Trophoblast cell (in vitro differentiated cells and primary cell): ENCODE results near the gene PRKD3.

Experiments used
- DNase-seq, 2 donors: peaks; one replicate each; pipeline ENCODE4 v3.0.0-alpha.2; 2016
- H2AFZ ChIP-seq: 2 replicates; pipeline ENCODE4 v1.6.1; 2013; ENCODE audit warnings: low read length, moderate library complexity, mild to moderate bottlenecking; ENCODE audit not compliant: insufficient read depth, poor library complexity
- H2AK5ac ChIP-seq: 2 replicates; pipeline ENCODE4 v1.6.1; 2013; ENCODE audit warnings: mild to moderate bottlenecking, low read length
- H2BK120ac ChIP-seq: 2 replicates; pipeline ENCODE4 v1.6.1; 2013; ENCODE audit warnings: low read length, mild to moderate bottlenecking, moderate library complexity; ENCODE audit not compliant: insufficient read depth, poor library complexity
- H2BK12ac ChIP-seq: 2 replicates; pipeline ENCODE4 v1.6.1; 2013; ENCODE audit warnings: mild to moderate bottlenecking, low read length, moderate library complexity
- H2BK5ac ChIP-seq: 2 replicates; pipeline ENCODE4 v1.6.1; 2013; ENCODE audit warnings: low read length, low read depth, moderate library complexity, mild to moderate bottlenecking; ENCODE audit not compliant: poor library complexity
- H3K14ac ChIP-seq: 2 replicates; pipeline ENCODE4 v1.6.1; 2013; ENCODE audit warnings: mild to moderate bottlenecking, low read length
- H3K18ac ChIP-seq: 2 replicates; pipeline ENCODE4 v1.6.1; 2013; ENCODE audit warnings: mild to moderate bottlenecking, low read length
- H3K23ac ChIP-seq: 2 replicates; pipeline ENCODE4 v1.6.1; 2013; ENCODE audit warnings: low read length
- H3K27ac ChIP-seq: 2 replicates; pipeline ENCODE4 v1.5.1; 2013; ENCODE audit warnings: low read depth, mild to moderate bottlenecking, inconsistent platforms, low read length, moderate library complexity
- H3K27me3 ChIP-seq: 2 replicates; pipeline ENCODE4 v1.6.1; 2013; ENCODE audit warnings: inconsistent platforms, mild to moderate bottlenecking, low read length, moderate library complexity; ENCODE audit not compliant: insufficient read depth
- H3K36me3 ChIP-seq, 2 experiments: 1 replicate in 1 of 2; 2 replicates in 1 of 2; pipeline ENCODE4 v1.6.1; 2013; ENCODE audit warnings: low read length in 2 of 2, mild to moderate bottlenecking in 2 of 2, moderate library complexity in 1 of 2; ENCODE audit not compliant: insufficient read depth in 2 of 2, control insufficient read depth in 1 of 2
- H3K4ac ChIP-seq: 2 replicates; pipeline ENCODE4 v1.6.1; 2013; ENCODE audit warnings: low read depth, mild to moderate bottlenecking, low read length, moderate library complexity
- H3K4me1 ChIP-seq, 2 experiments: 1 replicate in 1 of 2; 2 replicates in 1 of 2; pipeline ENCODE4 v1.6.1; 2013; ENCODE audit warnings: low read length in 2 of 2, mild to moderate bottlenecking in 2 of 2, moderate library complexity in 1 of 2; ENCODE audit not compliant: insufficient read depth in 2 of 2, control insufficient read depth in 1 of 2
- H3K4me2 ChIP-seq: 2 replicates; pipeline ENCODE4 v1.6.1; 2013; ENCODE audit warnings: inconsistent platforms, mild to moderate bottlenecking, low read length, moderate library complexity
- H3K4me3 ChIP-seq: 2 replicates; pipeline ENCODE4 v1.5.1; 2013; ENCODE audit warnings: mild to moderate bottlenecking, low read depth, low read length, inconsistent platforms
- H3K79me1 ChIP-seq: one replicate; pipeline ENCODE4 v1.6.1; 2013; ENCODE audit warnings: low read length
- H3K79me2 ChIP-seq: 2 replicates; pipeline ENCODE4 v1.6.1; 2013; ENCODE audit warnings: low read length, mild to moderate bottlenecking; ENCODE audit not compliant: control insufficient read depth, insufficient read depth, poor library complexity
- H3K9ac ChIP-seq: 2 replicates; pipeline ENCODE4 v1.6.1; 2013; ENCODE audit warnings: mild to moderate bottlenecking, low read length
- H3K9me3 ChIP-seq: 2 replicates; pipeline ENCODE4 v1.6.1; 2013; ENCODE audit warnings: low read depth, mild to moderate bottlenecking, control low read depth, inconsistent platforms, low read length; ENCODE audit not compliant: insufficient read depth
- H4K12ac ChIP-seq: 2 replicates; pipeline ENCODE4 v1.6.1; 2013; ENCODE audit warnings: low read depth, mild to moderate bottlenecking, low read length, moderate library complexity
- H4K8ac ChIP-seq: 2 replicates; pipeline ENCODE4 v1.6.1; 2013; ENCODE audit warnings: low read depth, mild to moderate bottlenecking, low read length, moderate library complexity
- H4K91ac ChIP-seq: one replicate; pipeline ENCODE4 v1.6.1; 2013; ENCODE audit warnings: low read depth, mild to moderate bottlenecking, low read length, moderate library complexity
- WGBS: extraction: QIAGEN DNeasy Blood & Tissue Kit; methylation state at CpG from one replicate; pipeline ENCODE4 v1.1.7; 2013; ENCODE audit warnings: missing lambda C conversion rate; ENCODE audit not compliant: insufficient read length, insufficient coverage; ENCODE audit errors: extremely low coverage; 5-methylcytosine and 5-hydroxymethylcytosine counted together

Gene PRKD3

DNA sequence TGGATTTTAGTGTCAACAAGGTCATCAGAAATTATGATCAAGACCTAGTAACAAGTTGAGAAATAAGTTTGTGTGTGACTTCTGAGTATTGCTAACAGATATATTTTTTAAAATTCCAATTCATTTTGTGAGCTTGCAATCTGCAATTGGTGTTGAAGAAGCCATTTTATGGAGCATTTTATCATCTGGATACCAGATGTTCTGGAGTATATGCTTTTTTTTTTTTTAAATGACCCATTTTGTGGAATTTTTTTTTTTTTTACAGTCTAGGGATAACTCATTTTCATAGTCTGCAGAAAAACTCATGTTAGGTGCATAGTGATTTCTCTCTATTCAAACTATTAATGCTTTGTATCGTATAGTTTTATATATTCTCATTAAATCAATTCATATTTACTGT is 32.4 kb upstream of the PRKD3 start:
- no CpG with 5 or more reads among the region's 1 CpG for WGBS
- Histone ChIP-seq H3K14ac (no peak overlapping the region), H3K4ac (no peak overlapping the region), H2BK12ac (no peak overlapping the region), H2BK5ac (no peak overlapping the region), H3K4me1 (peaks cover 0 to 6% of the 10 kb centered on the region in 2 experiments), H3K36me3 (no peaks in the 10 kb centered on the region), H2AFZ (no peak overlapping the region), H3K9me3 (peaks cover 2% of the 10 kb centered on the region), H3K23ac (no peak overlapping the region), H4K12ac (no peak overlapping the region), H2AK5ac (no peak overlapping the region), H3K79me1 (no peaks in the 10 kb centered on the region), H3K4me2 (no peak overlapping the region), H4K8ac (no peak overlapping the region), H4K91ac (no peak overlapping the region), H3K4me3 (no peak overlapping the region), H3K79me2 (no peaks in the 10 kb centered on the region), H3K9ac (no peak overlapping the region), H3K27ac (no peak overlapping the region), H2BK120ac (no peak overlapping the region), H3K27me3 (no peaks in the 10 kb centered on the region), H3K18ac (no peak overlapping the region)
- no peak for DNase-seq

DNA sequence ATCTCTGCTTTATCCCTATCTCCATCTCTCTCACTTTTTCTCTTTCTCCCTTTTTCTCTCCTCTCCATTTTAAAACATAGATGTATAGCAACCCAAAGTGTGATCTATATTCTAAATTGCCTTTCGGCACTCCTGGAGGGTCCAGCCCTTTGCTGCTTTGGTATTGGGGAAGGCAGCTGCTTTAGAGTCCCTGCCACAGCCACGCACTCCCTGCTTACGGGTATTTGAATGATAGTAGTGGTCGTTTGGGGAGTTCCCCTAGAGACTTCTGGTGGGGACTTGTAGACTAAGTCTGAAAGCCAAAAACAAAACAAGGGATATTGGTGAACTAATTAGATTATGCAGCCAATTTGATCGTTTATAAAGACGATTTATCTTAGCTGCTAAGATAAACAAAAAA is 31.7 kb upstream of the PRKD3 start:
- no peak overlapping the region for H4K12ac ChIP-seq
- no peak overlapping the region for H3K18ac ChIP-seq
- H3K23ac ChIP-seq = no peak overlapping the region
- no peak overlapping the region for H3K4ac ChIP-seq
- no peak overlapping the region for H3K9ac ChIP-seq
- peaks cover under 1% of the 10 kb centered on the region for H3K9me3 ChIP-seq
- no peaks in the 10 kb centered on the region for H3K79me1 ChIP-seq
- H2BK12ac ChIP-seq = no peak overlapping the region
- no peak overlapping the region for H2BK120ac ChIP-seq
- H2BK5ac ChIP-seq = no peak overlapping the region
- no peaks in the 10 kb centered on the region for H3K79me2 ChIP-seq
- no peak overlapping the region for H2AK5ac ChIP-seq
- H4K8ac ChIP-seq = no peak overlapping the region
- H3K27ac ChIP-seq = no peak overlapping the region
- no peak overlapping the region for H3K4me2 ChIP-seq
- H3K14ac ChIP-seq = no peak overlapping the region
- no peak overlapping the region for H3K4me3 ChIP-seq
- H4K91ac ChIP-seq = no peak overlapping the region
- WGBS = no CpG with 5 or more reads among the region's 6 CpGs
- H3K27me3 ChIP-seq = no peaks in the 10 kb centered on the region
- no peaks in the 10 kb centered on the region for H3K36me3 ChIP-seq
- peaks cover 0 to 6% of the 10 kb centered on the region in 2 experiments for H3K4me1 ChIP-seq
- H2AFZ ChIP-seq = no peak overlapping the region
- no peak for DNase-seq

DNA sequence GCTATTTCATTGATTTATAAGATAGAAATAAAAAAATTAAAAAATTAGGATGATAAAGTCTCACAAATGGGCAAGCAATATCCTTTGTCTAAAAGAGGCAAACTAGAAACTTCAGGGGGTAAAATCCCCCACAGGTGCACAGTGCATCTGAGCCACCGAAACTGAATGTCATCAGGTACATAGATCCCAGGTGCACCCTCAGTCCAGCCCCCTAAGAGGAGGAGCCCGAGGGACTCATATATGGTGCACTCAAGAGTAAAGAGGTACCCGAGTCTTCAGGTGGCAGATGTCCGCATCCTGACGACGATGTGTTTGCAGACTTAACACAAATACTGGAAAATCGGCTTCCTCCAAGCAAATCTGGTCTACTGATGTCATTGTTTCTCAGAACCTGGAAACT is 31.1 kb upstream of the PRKD3 start:
- Histone ChIP-seq H2BK120ac (no peak overlapping the region), H3K4ac (no peak overlapping the region), H3K4me3 (no peak overlapping the region), H3K18ac (no peak overlapping the region), H3K27ac (no peak overlapping the region), H3K27me3 (no peaks in the 10 kb centered on the region), H3K4me2 (no peak overlapping the region), H2BK12ac (no peak overlapping the region), H2AFZ (no peak overlapping the region), H3K23ac (no peak overlapping the region), H4K91ac (no peak overlapping the region), H3K14ac (no peak overlapping the region), H2AK5ac (no peak overlapping the region), H4K12ac (no peak overlapping the region), H3K79me1 (no peaks in the 10 kb centered on the region), H4K8ac (no peak overlapping the region), H3K9me3 (no peaks in the 10 kb centered on the region), H3K4me1 (peaks cover 0 to 6% of the 10 kb centered on the region in 2 experiments), H3K79me2 (no peaks in the 10 kb centered on the region), H3K36me3 (no peaks in the 10 kb centered on the region), H2BK5ac (no peak overlapping the region), H3K9ac (no peak overlapping the region)
- no peak for DNase-seq
- WGBS = no CpG with 5 or more reads among the region's 7 CpGs

DNA sequence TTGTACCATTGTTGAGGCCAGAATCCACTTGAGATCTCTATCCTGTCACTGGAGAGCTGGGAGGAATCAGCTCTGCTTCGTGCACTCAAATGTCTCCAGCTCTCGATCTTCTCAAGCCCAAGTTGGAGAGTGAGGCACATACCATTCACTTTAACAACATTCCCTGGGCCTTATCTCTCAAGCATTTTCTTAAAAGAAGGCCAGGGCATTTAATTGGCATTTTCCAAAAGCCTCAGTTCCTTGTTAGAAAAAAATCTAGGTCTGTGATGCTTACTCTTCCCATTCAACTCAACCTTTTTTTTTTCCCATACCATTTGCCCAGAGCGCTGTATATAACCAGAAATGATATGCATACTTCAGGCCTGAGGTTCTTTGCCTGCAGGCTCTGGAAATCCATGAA is 29.9 kb upstream of the PRKD3 start:
- Histone ChIP-seq H4K12ac (no peak overlapping the region), H3K9ac (no peak overlapping the region), H3K4me3 (no peak overlapping the region), H2AK5ac (no peak overlapping the region), H2BK12ac (no peak overlapping the region), H3K27ac (no peak overlapping the region), H2BK120ac (no peak overlapping the region), H3K14ac (no peak overlapping the region), H3K18ac (no peak overlapping the region), H3K36me3 (no peaks in the 10 kb centered on the region), H3K4me1 (peaks cover 0 to 6% of the 10 kb centered on the region in 2 experiments), H3K4me2 (no peak overlapping the region), H2AFZ (no peak overlapping the region), H3K79me2 (no peaks in the 10 kb centered on the region), H3K27me3 (no peaks in the 10 kb centered on the region), H4K91ac (no peak overlapping the region), H3K79me1 (no peaks in the 10 kb centered on the region), H4K8ac (no peak overlapping the region), H3K4ac (no peak overlapping the region), H3K9me3 (no peaks in the 10 kb centered on the region), H3K23ac (no peak overlapping the region), H2BK5ac (no peak overlapping the region)
- WGBS = no CpG with 5 or more reads among the region's 3 CpGs
- peak; percentile 52 to 84 for DNase-seq
